IPS-18c (cell line): ENCODE data around the gene SLC10A7.

Experiments used
- H3K4me3 ChIP-seq: 2 replicates; pipeline ENCODE4 v1.7.0; 2013; ENCODE audit warnings: low read depth, mild to moderate bottlenecking, low read length, moderate library complexity; ENCODE audit not compliant: insufficient read depth
- H3K9me3 ChIP-seq: one replicate; pipeline ENCODE4 v1.6.1; 2013; ENCODE audit warnings: mild to moderate bottlenecking, low read length, moderate library complexity; ENCODE audit not compliant: control insufficient read depth, insufficient read depth

The SLC10A7 gene

DNA sequence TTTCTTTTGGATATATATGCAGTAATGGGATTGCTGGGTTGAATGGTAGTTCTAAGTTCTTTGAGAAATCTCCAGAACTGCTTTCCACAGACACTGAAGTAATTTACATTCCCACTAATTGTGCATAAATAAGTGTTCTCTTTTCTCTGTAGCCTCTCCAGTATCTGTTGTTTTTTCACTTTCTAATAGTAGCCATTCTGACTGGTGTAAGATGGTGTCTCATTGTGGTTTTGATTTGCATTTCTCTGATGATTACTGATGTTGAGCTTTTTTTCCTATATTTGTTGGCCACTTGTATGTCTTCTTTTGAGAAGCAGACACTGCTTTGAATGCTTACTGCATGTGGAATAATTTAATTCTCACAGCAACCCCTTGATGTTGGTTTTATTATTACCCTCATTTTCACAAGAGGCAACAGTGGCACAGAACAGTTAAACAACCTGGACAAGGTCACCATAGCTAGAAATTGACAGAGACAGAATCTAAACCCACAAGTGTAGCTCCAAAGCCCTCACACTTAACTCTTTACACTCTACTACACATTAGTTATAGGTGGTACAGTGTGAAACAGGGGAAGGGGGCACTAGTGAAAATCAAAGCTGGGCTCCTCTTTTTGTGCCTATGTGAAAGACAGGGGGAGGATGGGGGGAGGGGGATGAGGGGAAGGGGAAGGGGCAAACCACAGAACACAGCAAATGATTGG lies 211.3 kb downstream of the SLC10A7 start:
- no peaks in the 10 kb centered on the region for H3K9me3 ChIP-seq

DNA sequence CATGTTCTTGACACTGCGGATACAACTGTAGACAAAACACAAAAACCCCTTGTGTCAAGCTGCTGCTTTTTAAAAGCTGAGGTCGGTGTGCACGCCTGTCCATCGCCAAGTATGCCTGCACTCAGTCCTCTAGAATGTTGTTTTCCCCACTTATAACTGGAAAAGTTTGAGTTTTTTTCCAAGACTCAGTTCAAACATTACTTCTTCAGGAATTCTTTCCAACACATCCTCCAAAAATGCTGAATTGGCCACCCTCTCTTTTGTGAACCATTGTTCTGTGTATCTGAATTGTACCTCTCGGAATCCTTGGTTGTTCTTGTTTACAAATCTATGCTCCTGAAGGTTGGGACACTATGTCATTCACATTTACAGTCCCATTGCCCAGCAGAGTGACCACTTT lies 212.8 kb downstream of the SLC10A7 start:
- H3K4me3 ChIP-seq = no peak overlapping the region
- no peaks in the 10 kb centered on the region for H3K9me3 ChIP-seq

More for the DNA sequence above, 211.3 kb downstream of the SLC10A7 start:
- no peak overlapping the region for H3K4me3 ChIP-seq

DNA sequence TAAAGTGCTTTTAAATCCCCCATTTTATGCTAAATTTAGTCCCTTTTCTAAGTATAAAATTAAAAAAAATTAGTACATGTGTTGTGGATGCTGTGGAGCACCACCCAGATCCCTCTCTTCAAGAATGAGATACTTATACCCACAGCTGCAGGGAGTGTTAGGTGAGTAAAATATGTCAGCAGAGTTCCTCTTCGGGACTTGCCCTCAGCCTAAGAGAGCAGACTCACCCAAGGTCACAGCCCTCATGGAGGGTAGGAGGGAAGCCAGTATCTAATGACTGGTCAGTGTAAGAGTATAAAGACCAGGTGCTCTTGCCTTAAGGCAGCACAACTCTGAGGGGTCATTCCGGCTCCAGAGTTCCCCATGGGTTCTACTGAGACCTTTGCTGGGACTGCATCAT lies 218.9 kb downstream of the SLC10A7 start:
- Histone ChIP-seq H3K4me3 (no peak overlapping the region), H3K9me3 (no peaks in the 10 kb centered on the region)

- Histone ChIP-seq H3K9me3 (no peaks in the 10 kb centered on the region), H3K4me3 (no peak overlapping the region)
These were observed 222.1 kb downstream of the SLC10A7 start for GRCh38 chr4:146299607-146300006.

DNA sequence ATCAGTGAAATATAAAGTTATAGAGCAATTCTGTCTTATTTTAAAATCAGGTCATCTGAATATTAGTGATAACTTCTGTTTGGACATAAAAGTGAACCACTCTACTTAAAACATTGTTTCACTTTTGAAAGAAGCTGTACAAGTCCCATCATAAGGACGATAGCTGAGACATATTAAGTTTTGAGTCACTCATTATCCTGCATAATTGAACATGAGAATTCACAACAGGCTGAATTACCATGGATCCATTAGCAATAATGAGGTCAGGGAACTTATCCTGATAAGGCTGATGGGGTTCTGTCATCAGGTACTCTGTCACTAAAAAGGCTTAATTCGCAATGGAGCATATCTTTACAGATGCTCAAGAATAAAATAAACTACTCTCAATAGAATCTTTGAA lies 227.0 kb downstream of the SLC10A7 start:
- H3K9me3 ChIP-seq = no peaks in the 10 kb centered on the region
- H3K4me3 ChIP-seq = no peak overlapping the region

DNA sequence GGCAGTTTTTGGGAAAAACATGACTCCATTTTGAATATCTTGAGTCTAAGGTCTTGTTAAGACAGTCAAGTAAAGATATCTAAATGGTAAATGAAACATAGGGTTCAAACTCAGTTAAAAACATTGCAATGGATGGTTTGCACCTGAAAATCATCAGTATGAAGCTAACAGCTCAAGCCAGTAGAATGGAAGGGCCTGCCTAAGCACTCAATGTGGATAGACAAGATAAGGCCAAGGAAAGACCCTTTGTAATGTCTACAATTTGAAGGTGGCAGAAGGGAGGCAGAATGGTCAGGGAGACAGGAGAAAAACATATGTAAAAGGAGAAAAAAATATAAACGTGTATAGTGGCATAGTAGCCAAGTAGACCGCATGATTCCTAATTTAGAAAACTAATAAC lies 229.2 kb downstream of the SLC10A7 start:
- no peaks in the 10 kb centered on the region for H3K9me3 ChIP-seq
- H3K4me3 ChIP-seq = no peak overlapping the region

- H3K9me3 ChIP-seq = no peaks in the 10 kb centered on the region
These were observed 230.4 kb downstream of the SLC10A7 start for GRCh38 chr4:146291313-146291712.

DNA sequence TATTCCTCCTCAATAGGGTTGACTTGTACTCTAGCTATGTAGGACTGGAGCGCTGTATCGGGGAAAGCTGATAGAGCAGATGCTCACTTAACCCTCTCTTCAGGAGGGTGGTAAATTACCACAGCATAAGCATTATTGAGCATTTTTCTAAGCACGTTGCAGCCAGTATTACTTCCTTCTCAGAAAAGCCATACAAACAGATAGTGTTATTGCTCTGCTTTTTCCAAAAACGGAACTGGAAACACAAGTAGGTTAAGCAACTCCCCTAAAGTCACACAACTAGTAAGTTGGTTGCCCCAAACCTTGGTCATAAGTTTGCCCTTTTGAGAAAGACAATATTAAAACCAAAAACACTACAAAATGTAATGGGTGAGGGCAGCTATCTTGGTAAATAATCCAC lies 233.5 kb downstream of the SLC10A7 start:
- H3K9me3 ChIP-seq = no peaks in the 10 kb centered on the region

More at GRCh38 chr4:146291313-146291712, 230.4 kb downstream of the SLC10A7 start:
- no peak overlapping the region for H3K4me3 ChIP-seq

GRCh38 chr4:146285037-146285436 lies 236.7 kb downstream of the SLC10A7 start:
- Histone ChIP-seq H3K4me3 (no peak overlapping the region), H3K9me3 (no peaks in the 10 kb centered on the region)

More for the DNA sequence above, 233.5 kb downstream of the SLC10A7 start:
- no peak overlapping the region for H3K4me3 ChIP-seq

DNA sequence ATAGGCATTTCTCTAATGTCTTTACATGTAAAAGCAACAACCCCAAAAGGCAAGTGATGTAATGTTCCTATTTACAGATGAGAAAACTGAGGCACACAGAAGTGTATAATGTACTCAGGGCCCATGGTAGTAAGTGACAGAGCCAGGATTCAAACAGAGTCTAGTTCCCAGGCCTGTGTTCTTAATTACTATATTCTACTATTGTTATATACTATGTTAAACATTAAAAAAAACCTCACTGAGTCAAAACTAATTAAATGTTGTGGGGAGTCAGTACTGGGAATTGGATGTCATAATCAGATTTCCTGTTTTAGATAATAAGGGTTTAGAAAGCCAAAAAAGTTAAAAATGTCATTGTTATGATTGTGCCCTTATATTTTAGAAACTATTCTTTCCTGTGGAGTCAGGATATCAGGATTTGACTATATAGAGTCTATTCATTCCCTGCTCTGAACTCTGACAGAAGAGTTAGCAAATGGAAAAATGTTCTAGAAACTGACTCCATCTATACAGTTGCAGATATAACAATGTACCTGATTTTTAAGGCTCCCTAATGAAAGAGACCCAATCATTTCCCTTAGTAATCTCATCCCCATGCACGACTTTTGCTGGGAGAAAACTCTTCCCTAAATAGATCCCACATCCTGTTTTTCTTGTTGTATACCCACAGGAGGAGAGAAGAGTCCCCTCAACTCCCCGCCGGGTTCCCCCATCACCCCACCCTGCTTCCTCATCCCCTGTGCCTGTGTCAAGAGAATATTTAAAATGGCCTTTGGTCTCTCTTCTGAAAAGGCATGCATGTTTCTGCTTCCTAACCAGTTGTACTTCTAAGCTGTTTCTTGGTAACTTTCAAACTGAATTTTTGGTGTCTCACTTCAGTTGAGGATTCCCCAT lies 237.7 kb downstream of the SLC10A7 start:
- Histone ChIP-seq H3K9me3 (no peaks in the 10 kb centered on the region), H3K4me3 (no peak overlapping the region)

DNA sequence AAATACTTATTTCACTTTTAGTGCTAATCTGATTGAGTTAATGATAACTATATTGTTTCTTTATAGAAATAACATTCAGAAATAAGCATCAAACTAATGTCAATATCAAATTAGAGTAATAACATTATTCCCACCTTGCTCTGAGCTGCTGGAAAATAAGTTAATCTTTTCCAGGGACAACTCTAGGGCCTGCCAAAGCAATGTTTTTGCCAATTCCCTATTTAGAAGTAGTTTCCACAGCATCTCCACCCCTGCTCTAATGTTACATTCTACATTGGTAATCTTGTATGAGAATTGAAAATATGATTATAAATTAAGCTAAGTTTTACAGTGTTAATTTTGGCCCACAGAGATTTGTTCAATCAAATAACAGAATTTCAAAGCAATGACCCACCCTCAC lies 239.1 kb downstream of the SLC10A7 start:
- no peaks in the 10 kb centered on the region for H3K9me3 ChIP-seq
- no peak overlapping the region for H3K4me3 ChIP-seq

- H3K9me3 ChIP-seq = no peaks in the 10 kb centered on the region
These were observed 242.8 kb downstream of the SLC10A7 start for GRCh38 chr4:146278986-146279385.

DNA sequence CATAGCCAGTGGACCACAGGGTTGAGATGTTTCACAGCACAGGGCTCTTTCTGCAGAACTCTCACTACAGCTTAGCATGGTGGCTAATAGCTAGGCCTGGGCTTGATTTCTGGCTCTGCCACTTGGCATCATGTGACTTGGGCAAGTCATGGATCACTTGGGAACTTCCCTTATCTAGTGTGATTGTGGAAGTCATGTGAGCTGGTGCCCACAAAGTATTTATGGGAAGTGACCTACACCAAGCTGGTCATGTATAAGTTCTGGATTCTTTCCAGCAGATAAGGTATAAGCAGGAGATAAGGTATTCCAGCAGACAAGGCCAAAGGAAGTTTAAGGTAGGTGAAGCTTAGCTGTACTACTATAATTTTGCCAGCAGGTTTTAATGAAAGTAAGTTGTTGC lies 246.4 kb downstream of the SLC10A7 start:
- no peak overlapping the region for H3K4me3 ChIP-seq

More at GRCh38 chr4:146278986-146279385, 242.8 kb downstream of the SLC10A7 start:
- no peak overlapping the region for H3K4me3 ChIP-seq

GRCh38 chr4:146274774-146275173 lies 247.0 kb downstream of the SLC10A7 start:
- Histone ChIP-seq H3K4me3 (no peak overlapping the region), H3K9me3 (no peaks in the 10 kb centered on the region)

More for the DNA sequence above, 246.4 kb downstream of the SLC10A7 start:
- no peaks in the 10 kb centered on the region for H3K9me3 ChIP-seq

GRCh38 chr4:146273204-146273901 lies 248.4 kb downstream of the SLC10A7 start:
- Histone ChIP-seq H3K4me3 (no peak overlapping the region), H3K9me3 (no peaks in the 10 kb centered on the region)

DNA sequence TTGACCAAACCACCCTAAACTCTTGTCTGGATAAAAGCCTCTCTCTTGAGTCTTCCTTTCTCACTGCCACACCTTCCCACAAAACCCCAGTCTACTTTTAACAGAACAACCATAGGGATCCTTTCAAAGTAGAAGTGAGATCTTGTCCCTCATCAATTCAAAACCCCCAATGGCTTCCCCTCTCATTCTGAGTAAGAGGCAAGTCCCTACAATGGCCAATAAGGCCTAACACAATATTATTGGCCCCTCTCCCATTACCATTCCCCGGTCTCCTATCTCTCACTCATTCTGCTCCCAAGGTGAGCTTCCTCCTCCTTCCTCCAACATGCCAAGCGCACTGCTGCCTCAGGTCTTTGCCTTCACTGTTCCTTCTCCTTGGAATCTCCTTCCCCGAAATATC lies 250.3 kb downstream of the SLC10A7 start:
- H3K4me3 ChIP-seq = no peak overlapping the region
- no peaks in the 10 kb centered on the region for H3K9me3 ChIP-seq

GRCh38 chr4:146269228-146269653 lies 252.5 kb downstream of the SLC10A7 start:
- Histone ChIP-seq H3K4me3 (no peak overlapping the region), H3K9me3 (no peaks in the 10 kb centered on the region)
